NCI-H1694 (cell line): ENCODE data around the gene KATNIP.
"Not testable (repeated sequence)": the region's sequence is repeated elsewhere in the genome, so short reads cannot be mapped to it uniquely, and the experiment has no call there.

Source experiments
- DNase-seq: peaks from one replicate; lab custom pipeline; 2025; lab: John Stamatoyannopoulos, UW

KATNIP gene

GRCh38 chr16:27538528-27538927 is 11.4 kb upstream of the KATNIP start:
- no peak for DNase-seq

- no peak for DNase-seq
These were observed 10.8 kb upstream of the KATNIP start for GRCh38 chr16:27539120-27539519.

DNA sequence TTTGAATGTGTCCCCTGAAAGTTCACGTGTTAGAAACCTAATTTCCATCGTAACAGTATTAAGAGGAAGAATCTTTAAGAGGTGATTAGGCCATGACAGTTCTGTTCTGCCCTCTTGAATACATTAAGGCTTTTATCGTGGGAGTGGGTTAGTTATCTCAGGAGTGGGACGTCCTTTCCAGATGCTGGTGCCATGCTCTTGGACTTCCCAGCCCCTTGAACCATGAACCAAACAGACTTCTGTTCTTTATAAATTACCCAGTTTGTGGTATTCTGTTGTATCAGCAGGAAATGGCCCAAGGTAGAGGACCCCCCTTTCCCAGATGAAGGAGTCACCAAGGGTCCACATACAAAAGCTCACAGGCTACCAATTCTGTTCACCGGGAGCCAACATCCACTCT is 10.3 kb upstream of the KATNIP start:
- no peak for DNase-seq

DNA sequence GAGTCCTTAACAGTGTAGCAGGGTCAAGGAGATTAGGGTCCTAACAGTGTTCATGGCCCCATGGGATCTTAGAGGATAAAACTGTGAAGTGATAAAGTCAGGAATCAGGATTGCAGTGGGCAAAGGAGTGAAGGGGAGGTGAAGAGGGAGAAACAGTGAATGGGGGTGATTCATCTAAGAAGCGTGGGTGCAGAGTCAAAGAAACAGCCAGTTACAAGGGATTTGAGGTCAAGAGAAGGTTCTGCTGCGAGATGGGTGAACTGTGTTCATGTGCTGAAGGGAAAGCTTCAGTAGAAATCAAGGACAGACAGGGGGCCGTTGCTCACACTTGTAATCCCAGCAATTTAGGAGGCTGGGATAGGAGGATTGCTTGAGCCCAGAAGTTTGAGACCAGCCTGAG is 6.1 kb upstream of the KATNIP start:
- no peak for DNase-seq

- DNase-seq: no peak
These were observed 5.3 kb upstream of the KATNIP start for GRCh38 chr16:27544671-27545070.

DNA sequence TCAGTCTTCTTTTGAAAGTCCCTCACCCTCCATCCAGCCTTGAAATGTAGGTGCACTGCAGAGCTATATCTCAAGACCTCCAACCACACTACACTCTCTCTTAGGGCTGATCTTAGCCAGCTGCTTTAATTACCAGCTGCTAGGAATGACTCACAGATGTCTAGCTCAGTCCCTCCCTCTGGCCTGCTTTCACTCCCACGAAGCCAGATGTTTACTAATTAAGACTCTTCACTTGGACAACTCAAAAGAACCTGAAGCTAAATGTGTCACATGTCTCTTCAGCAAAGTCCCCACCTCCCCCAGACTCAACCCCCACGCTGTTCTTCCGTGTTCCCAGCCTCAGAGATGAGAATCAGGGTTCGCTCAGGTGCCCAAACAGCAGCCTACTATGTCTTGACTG is 2.8 kb upstream of the KATNIP start:
- no peak for DNase-seq

DNA sequence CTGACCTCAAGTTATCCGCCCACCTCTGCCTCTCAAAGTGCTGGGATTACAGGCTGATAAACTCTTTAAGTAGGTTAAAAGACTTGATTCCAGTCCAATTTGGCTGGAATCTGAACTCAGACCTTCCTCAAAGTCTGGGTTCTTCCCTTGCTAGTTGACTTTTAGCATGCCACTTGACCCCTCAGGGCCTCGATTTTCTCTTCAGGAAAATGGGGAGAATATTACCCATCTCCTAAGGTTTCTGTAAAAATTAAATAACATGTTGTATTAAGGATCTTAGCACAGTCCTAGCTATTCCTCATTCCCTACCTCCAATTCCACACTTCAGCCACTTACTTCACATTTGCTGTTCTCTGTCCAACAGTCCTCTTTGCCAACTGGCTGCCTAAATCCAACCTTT is 2.1 kb upstream of the KATNIP start:
- DNase-seq: no peak

DNA sequence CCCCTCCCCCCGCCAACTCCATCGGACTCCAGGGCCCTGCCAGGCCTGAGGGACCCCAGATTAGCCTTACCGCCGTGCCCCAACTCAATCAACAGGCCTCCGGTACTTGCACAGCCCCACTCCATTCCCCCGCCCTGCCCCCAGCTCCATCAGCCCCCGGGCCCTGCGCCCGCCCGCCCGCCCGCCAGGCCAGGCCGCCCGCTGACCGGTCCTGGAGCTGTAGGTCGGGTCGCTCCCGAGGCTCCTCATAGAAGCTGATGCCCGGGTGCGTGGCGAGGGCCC is 539 bp upstream of the KATNIP start:
- no peak for DNase-seq

DNA sequence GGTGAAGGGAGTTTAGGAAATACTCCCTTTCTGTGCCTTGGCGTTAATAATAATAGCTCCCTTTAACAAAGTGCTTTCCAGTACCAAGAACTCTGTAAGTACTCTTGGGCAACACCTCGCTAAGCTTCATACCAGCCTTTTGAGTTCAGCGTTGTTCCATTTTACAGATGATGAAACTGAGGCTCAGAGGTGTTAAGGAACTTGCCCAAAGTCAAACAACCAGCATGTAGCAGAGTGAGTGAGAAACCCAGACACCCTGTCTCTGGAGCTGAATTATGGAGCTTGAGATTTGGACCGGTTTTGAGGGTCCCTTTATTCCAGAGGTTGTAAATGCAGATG is 607 bp downstream of the KATNIP start:
- no peak for DNase-seq

GRCh38 chr16:27551036-27551435 is 1.1 kb downstream of the KATNIP start:
- DNase-seq: no peak

- no peak for DNase-seq
These were observed 6.5 kb downstream of the KATNIP start for GRCh38 chr16:27556471-27556870.

DNA sequence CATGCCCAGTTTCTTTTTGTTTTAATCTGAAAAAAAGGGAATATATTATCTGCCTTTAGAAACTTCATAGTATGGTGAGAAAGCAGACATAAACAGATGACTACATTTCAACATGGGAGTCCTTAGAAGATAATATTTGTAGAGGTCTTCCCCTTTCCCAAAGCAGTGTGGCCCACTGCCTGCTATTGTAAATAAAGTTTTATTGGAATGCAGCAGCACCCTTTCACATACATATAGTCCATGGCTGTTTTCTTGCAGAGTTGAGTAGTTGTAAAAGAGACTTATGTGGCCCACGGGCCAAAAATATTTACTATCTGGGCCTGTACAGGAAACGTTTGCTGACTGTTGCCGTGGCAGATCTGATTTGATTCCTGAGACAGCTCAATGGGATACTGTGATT is 8.5 kb downstream of the KATNIP start:
- DNase-seq: no peak

DNA sequence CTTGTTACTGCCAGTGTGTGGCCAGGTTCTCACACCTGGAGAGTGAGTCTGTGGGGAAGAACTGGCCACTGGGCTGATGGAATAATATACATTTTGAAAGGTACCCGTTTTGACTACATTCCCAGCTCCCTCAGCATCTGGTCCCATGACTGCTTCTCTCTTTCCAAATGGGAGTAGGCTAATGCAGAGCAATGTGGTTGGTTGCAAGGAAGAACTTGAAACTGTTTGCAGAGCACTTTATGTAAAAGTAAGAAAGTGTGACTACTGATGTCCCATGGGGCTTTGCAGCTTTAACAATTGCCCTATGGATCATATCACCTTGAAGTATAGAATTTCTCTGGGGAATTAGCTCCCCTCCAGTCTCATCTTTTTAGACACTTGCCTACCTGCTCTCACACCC is 9.0 kb downstream of the KATNIP start:
- DNase-seq: no peak

GRCh38 chr16:27561216-27561615 is 11.3 kb downstream of the KATNIP start:
- DNase-seq: no peak

- no peak for DNase-seq
These were observed 14.3 kb downstream of the KATNIP start for GRCh38 chr16:27564224-27564623.

- DNase-seq: no peak
These were observed 16.5 kb downstream of the KATNIP start for GRCh38 chr16:27566417-27566816.

DNA sequence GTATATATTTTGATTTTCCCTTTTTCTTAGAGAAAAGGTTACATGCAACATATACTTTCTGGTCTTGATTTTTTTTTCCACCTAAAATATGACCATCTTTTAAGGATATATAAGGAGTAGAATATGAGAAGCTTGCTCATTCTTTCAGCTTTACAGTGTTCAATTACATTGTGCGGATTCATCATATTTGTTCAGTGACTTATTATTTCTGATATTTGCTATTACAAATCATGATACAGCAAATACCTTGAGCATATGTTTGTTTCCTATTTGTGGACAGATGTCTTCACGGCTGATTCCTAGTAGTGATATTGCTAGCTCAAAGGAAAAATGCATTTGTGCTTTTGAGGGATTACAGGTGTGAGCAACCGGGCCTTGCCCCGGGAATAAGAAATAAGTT is 18.1 kb downstream of the KATNIP start:
- no peak for DNase-seq

GRCh38 chr16:27570986-27571385 is 21.0 kb downstream of the KATNIP start:
- not testable (repeated sequence) for DNase-seq

DNA sequence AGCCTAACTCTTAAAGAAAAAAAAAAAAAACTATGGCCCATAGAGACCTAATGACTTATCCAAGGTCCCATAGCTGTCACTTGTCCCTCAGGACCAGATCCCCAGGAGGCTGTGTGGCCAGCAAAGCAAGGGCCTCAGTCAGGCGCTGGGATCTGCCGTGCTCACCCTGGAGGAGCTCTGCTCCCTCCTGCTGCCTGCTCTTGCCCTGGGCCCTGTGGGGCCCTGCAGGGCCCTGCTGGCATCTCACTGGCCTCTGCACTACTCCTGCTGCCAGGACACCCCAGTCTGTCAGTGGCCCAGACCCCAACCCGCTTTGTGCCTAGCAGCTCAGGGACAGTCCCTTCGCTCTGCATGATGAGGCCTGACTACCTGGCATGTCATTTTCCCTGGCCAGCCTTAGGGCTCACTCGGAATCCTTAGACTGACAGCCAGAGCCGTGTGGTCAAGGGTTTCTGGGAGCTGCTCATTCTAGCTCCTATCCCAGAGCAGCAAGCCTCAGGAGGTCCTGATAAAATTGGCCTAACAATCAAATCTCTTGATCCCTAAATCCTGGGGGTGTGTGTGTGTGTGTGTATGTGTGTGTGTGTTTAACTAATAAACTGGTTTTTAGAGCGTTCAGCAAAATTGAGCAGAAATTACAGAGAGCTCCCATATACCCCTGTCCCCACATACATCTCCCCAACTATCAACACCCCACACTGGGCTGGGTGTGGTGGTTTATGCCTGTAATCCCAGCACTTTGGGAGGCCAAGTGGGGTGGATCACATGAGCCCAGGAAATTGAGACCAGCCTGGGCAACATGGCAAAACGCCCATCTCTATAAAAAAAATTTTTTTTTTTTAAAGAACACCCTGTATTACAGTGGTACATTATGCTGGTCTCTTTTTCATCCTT is 21.7 kb downstream of the KATNIP start:
- DNase-seq: no peak

GRCh38 chr16:27572711-27573110 is 22.8 kb downstream of the KATNIP start:
- DNase-seq: no peak

DNA sequence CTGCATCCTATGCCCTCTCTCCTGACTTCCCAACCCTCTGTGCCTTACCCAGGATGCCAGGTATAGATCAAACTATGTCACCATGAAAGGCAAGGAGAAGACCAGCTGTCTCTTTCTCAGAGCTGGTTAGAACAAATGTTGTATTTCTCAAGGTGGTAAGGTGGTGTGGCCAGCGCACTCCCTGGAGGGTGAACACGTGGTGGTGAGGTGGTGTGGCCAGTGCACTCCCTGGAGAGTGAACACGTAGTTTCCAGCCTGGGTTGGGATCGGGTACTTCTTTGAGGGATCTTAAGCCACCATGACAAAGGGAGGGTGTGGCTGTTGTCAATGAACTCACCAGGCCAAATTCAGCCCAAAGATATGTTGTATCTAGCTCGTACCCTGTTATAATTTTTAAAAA is 26.8 kb downstream of the KATNIP start:
- no peak for DNase-seq

GRCh38 chr16:27579087-27579980 is 29.4 kb downstream of the KATNIP start:
- no peak for DNase-seq

GRCh38 chr16:27582883-27583282 is 32.9 kb downstream of the KATNIP start:
- no peak for DNase-seq

DNA sequence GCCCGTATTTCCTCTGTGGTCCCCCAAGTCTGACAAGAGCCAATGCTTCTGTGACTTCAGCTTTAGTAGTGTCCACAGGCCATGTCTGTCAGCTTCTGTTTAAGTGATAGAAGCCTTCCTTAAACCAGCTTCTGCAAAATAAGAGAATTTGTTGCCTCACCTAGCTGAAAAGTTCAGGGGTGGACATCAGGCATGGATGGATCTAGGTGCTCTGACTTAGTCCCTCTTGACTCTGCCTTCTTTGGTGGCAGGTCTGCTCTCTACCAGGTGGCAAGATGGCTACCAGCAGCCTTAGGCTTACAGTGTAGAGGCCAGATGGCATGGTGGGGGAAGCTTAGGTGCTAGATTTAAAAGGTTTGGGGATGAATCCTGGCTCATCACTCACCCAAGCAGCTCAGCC is 33.7 kb downstream of the KATNIP start:
- DNase-seq: no peak
